Stimulated activated naive CD4-positive, alpha-beta T cell (primary cell): ENCODE data around the gene DENND1A.
"Not testable (repeated sequence)": the region's sequence is repeated elsewhere in the genome, so short reads cannot be mapped to it uniquely, and the experiment has no call there.

Experiments
- DNase-seq, 6 experiments: peaks; one replicate each; lab custom pipeline; 2025; lab: John Stamatoyannopoulos, UW

Gene DENND1A

GRCh38 chr9:123339666-123340510, 590.0 kb downstream of the DENND1A start:
- peak in 2 of 6 experiments; percentile 35 to 63 for DNase-seq

DNA sequence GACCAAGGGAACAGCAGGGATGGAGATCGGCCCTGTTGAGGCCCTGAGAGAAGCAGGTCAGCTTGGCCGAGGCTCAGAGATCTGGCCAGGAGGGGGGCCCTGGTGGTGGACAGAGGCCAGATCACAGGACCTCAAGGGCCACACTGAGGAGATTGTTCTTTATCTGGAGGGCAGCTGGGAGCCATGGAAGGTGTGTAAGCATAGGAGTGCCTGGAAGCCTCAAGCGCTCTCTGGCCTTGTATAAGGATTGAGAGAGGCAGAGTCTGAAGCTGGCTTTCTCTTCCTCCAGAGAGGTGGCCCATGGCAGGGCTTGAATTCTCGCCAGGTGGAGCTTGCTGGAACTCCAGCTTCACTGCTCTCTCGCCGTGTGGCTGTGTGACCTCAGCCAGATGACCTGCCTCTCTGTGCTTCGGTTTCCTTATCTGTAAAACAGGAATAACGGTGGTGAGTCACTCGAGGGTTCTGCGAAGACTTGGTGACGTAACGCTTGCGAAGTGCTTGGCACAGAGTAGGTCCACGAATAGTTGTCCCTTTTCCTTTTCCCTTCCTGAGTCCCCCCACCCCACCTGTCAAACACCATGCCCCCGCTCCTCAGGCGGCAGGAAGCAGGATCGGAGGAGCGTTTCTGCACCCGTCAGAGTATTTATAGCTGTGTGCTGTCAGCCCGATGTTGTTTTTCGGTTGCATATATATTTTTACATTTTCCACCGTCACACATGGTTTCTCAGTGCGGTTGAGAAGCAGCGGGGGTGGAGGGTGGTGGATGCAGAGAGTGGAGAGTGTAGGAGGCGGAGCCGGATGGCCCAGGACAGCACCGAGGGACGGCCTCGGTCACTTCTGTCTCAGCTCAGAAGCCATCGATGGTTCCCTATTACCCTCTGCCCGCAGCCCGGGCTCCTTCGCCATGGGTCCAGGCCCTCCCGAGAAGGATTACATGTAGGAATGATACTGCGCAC, 590.9 kb downstream of the DENND1A start:
- peak in 5 of 6 experiments; percentile 9 to 63 (median 27) for DNase-seq

- no peak for DNase-seq
Observed at GRCh38 chr9:123337971-123338370, 592.0 kb downstream of the DENND1A start.

GRCh38 chr9:123336959-123337358, 593.0 kb downstream of the DENND1A start:
- no peak for DNase-seq

DNA sequence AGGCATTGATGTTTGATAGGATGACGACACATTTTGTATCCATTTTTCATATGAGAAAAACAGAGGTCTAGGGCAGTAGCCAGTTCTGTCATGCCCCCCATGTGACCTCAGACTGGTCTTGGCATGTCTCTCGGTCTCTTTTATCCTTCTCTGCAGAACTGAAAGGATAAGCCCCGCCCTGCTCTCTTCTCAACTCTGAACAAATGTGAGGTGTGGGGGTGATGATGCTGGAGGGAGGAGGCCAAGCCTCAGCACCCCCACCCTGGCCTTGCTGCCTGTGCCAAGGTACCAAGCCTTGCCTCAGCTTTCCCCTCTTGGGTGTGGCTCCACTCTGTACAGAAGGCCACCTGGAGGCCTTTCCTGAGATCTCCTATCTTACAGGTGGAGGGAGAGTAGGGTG, 593.5 kb downstream of the DENND1A start:
- no peak for DNase-seq

- no peak for DNase-seq
Observed at GRCh38 chr9:123335986-123336329, 594.0 kb downstream of the DENND1A start.

- DNase-seq = no peak
Observed at GRCh38 chr9:123335193-123335985, 594.5 kb downstream of the DENND1A start.

GRCh38 chr9:123334639-123335038, 595.3 kb downstream of the DENND1A start:
- DNase-seq = no peak

DNA sequence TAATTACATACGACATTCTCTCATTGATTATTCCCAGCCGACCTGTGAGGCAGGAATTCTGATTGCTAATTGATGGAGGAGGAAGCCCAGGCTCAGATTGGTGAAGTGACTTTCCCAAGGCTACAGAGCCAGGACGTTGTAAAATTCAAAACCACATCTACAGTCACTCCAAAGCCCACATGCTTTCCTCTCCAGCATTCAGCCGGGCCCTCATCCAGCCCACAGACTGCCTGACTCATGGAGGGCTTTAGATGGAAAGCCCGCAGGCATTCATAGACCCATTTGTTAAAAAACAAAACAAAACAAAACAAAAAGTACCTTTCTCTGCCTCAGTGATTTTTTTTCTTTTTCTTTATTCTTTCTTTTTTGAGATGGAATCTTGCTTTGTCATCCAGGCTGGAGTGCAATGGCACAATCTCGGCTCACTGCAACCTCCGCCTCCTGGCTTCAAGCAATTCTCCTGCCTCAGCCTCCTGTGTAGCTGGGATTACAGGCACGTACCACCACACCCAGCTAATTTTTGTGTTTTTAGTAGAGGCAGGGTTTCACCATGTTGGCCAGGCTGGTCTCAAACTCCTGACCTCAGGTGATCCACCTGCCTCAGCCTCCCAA, 596.8 kb downstream of the DENND1A start:
- not testable (repeated sequence) for DNase-seq

DNA sequence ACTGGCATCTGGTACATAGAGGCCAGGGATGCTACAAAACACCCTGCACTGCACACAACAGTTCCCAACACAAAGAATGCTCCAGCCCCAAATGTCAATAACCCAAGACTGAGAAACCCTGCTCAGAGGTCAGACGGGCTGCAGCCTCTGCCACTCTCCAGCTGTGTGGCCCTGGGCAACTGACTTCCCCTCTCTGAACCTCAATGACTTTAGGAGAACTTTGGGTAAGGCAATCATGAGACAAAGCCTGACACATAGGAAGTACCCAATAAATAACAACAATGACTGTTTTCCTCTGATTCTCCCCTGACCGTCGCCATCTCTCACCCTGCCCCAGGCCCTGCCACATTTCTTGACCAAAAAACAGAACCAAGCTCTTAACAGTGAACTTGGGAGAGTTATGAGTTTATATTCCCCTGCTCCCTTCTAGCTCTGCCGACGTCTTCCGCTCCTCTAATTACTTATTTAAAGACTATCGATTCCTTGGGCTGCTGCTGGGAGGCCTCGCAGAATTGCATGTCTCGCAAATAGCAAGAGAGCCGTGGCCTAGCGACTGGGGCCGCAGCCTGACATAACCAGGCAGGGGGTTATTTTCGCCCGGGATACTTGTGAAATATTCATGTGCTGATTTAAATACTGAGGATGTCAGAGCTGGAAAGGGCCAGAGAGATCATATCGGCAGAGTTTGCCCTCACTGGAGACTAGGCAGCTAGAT, 598.4 kb downstream of the DENND1A start:
- DNase-seq = no peak
